A673 (cell line): ENCODE results near the gene SECTM1. TPM values are rescaled to one million over a fixed set of nuclear protein-coding genes. Genes with fewer than 3 reads are reported as not detected.

Experiments used
- BruUV-seq: library from RNA; stranded (reverse); fragments of 400-500 nt; replicated peaks from 2 replicates; lab custom pipeline; 2021; lab: Mats Ljungman, UMichigan
- CTCF ChIA-PET: fragments of 300-600 bp; sonication (Branson Sonifier 250); formaldehyde crosslinking; loops from one replicate; lab custom pipeline; 2022; ENCODE audit warnings: antibody characterized with exemption; lab: Charles Lee
- POLR2A ChIA-PET: fragments of 300-600 bp; sonication (Branson Sonifier 250); formaldehyde crosslinking; loops from one replicate; lab custom pipeline; 2022; ENCODE audit warnings: antibody characterized with exemption; ENCODE audit not compliant: low non-redundant PET; lab: Charles Lee
- DNase-seq: peaks from one replicate; pipeline ENCODE4 v3.0.0-alpha.2; 2015; ENCODE audit warnings: low spot score
- H3K27ac ChIP-seq: fragments of 200-600 bp; sonication (generic); 2 replicates; pipeline ENCODE4 v1.5.1; 2016; ENCODE audit warnings: mixed run types, low read depth, mild to moderate bottlenecking, mixed read lengths, antibody characterized with exemption, low read length; ENCODE audit not compliant: poor library complexity, severe bottlenecking
- H3K27me3 ChIP-seq: fragments of 200-600 bp; sonication (generic); replicated peaks from 2 replicates; pipeline ENCODE4 v1.6.1; 2017; ENCODE audit warnings: mixed run types, low read depth, mild to moderate bottlenecking, mixed read lengths, antibody characterized with exemption, low read length; ENCODE audit not compliant: insufficient read depth, poor library complexity
- H3K36me3 ChIP-seq: fragments of 200-600 bp; sonication (generic); 2 replicates; pipeline ENCODE4 v1.6.1; 2016; ENCODE audit warnings: mixed run types, mild to moderate bottlenecking, mixed read lengths, antibody characterized with exemption, low read length; ENCODE audit not compliant: insufficient read depth, poor library complexity, severe bottlenecking
- H3K4me1 ChIP-seq: fragments of 200-600 bp; sonication (generic); 2 replicates; pipeline ENCODE4 v1.6.1; 2017; ENCODE audit warnings: mixed run types, mild to moderate bottlenecking, mixed read lengths, antibody characterized with exemption, low read length; ENCODE audit not compliant: insufficient read depth, poor library complexity, severe bottlenecking
- H3K4me3 ChIP-seq: fragments of 200-600 bp; sonication (generic); 2 replicates; pipeline ENCODE4 v1.5.1; 2016; ENCODE audit warnings: low read depth, mixed run types, mild to moderate bottlenecking, mixed read lengths, low read length; ENCODE audit not compliant: poor library complexity, severe bottlenecking
- H3K9me3 ChIP-seq: fragments of 200-600 bp; sonication (generic); 2 replicates; pipeline ENCODE4 v1.6.1; 2016; ENCODE audit warnings: mixed run types, low read depth, mild to moderate bottlenecking, mixed read lengths, antibody characterized with exemption, low read length; ENCODE audit not compliant: poor library complexity, severe bottlenecking
- EZH2 ChIP-seq: fragments of 200-600 bp; sonication (generic); IDR thresholded peaks from 2 replicates; pipeline ENCODE4 v1.6.1; 2017; ENCODE audit warnings: borderline replicate concordance, low read depth, mild to moderate bottlenecking, mixed read lengths, antibody characterized with exemption, low read length; ENCODE audit not compliant: poor library complexity, severe bottlenecking
- intact Hi-C: fragments of 100-400 bp; cut with micrococcal nuclease; formaldehyde crosslinking; loops from one replicate; pipeline ENCODE4 v1.10.0; 2022; ENCODE audit not compliant: unreplicated experiment
- total RNA-seq: library from RNA; stranded (reverse); gene quantifications from 2 replicates; pipeline ENCODE4 v1.2.3, GENCODE V29; 2021
- TF ChIP-seq, protein P1 (sequence below): fragments of 300-800, 200-600 bp; sonication (generic); conservative IDR thresholded peaks from 2 replicates; pipeline ENCODE4 v1.5.1; 2017; ENCODE audit warnings: low read depth, mild to moderate bottlenecking, antibody characterized with exemption, low read length, moderate library complexity, mixed read lengths

Gene SECTM1
- total RNA-seq, 1 experiment from 2014 or later, result 1.4 TPM

DNA sequence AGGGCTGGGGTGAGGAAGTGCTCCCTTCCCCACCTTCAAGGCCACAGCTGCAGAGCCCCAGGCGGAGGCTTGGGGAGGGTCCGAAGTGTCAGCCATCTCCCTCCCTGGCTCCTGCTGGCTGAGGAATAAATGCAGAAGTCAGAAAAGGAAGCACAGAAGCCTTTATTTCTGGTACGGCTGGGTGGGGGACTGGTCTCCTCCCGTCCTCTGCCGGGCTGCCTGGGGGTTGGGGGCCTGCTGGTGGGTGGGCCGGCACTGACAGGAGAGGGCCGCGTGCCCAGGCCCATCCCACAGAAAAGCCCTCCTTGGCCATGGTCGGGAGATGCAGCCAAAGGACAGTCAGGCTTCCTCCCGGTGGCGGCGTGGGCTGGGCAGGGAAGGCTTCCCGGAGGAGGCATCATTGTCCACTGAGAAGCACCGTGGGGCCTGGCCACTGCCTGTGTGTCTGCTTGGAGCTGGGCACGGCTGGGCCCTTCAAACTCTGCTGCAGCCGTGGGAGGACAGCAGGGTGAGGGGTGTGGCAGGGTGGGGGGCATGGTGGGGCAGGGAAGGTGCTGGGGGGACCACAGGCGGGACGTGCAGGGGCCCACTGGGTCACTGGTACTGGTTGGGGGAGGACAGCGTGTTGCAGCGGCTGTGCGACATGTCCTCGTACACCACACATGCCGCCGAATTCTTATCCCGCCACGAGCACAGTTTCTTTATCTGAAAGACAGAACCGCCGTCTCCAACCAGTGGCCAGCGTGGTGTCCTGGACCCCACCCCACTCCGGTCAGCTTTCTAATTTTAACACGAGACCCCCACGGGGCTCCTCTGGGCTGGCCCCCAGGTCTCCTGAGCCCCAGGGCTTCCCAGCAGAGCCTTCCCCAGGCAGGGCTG lies 18.6 kb downstream of the SECTM1 start:
- intact Hi-C loops, result no loop called here
- Histone ChIP-seq H3K27ac (no peak overlapping the region), H3K36me3 (no peaks in the 10 kb centered on the region), H3K9me3 (no peaks in the 10 kb centered on the region), H3K4me1 (no peaks in the 10 kb centered on the region), H3K27me3 (no peaks in the 10 kb centered on the region), H3K4me3 (no peak overlapping the region)
- no TSS peak for BruUV-seq
- DNase-seq, result no peak
- ChIA-PET CTCF (no interaction called here), POLR2A (no interaction called here)
- TF ChIP-seq, protein P1, sequence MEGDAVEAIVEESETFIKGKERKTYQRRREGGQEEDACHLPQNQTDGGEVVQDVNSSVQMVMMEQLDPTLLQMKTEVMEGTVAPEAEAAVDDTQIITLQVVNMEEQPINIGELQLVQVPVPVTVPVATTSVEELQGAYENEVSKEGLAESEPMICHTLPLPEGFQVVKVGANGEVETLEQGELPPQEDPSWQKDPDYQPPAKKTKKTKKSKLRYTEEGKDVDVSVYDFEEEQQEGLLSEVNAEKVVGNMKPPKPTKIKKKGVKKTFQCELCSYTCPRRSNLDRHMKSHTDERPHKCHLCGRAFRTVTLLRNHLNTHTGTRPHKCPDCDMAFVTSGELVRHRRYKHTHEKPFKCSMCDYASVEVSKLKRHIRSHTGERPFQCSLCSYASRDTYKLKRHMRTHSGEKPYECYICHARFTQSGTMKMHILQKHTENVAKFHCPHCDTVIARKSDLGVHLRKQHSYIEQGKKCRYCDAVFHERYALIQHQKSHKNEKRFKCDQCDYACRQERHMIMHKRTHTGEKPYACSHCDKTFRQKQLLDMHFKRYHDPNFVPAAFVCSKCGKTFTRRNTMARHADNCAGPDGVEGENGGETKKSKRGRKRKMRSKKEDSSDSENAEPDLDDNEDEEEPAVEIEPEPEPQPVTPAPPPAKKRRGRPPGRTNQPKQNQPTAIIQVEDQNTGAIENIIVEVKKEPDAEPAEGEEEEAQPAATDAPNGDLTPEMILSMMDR, result no peak
- TF ChIP-seq EZH2, result no peak

DNA sequence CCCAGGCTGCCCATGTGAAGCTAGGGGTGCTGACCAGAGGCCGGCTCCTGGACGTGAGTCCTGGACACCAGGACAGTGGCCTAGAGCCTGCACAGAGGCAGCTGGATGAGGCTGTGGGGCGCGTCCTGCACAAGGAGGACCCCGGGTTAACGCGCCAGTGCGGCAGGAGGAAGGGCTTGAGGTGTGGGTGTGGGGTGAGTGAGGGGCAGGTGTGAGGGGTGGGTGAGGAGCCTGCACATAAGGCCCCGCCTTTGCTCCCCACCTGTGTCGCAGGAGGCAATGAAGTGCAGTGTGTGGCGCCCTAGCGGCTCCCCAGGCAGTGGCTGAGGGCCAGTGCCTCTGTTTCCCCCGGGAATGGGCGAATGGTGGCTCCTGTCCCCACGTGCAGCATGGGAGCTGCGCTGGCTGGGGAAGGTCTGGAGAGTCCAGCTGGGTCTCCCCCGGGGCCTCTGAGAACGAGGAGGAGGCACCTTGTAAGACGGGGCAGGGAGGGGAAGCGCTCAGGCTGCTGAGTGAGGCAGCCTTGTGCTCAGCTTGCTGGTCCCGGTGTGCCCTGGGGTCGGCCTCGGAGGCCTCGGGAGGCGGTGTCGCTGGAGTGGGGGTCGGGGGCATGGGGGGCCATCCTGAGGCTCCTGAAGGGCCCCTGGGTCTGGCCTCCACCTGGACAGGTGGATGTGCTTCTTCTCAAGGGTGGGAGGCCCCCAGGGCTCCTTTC lies 19.4 kb downstream of the SECTM1 start:
- Histone ChIP-seq H3K4me3 (no peak overlapping the region), H3K36me3 (no peaks in the 10 kb centered on the region), H3K27me3 (no peaks in the 10 kb centered on the region), H3K9me3 (no peaks in the 10 kb centered on the region), H3K4me1 (no peaks in the 10 kb centered on the region), H3K27ac (no peak overlapping the region)
- TF ChIP-seq, protein P1, result no peak
- no peak for TF ChIP-seq EZH2
- no peak for DNase-seq
- ChIA-PET CTCF (no interaction called here), POLR2A (no interaction called here)
- intact Hi-C loops, result no loop called here
- BruUV-seq, result no TSS peak

DNA sequence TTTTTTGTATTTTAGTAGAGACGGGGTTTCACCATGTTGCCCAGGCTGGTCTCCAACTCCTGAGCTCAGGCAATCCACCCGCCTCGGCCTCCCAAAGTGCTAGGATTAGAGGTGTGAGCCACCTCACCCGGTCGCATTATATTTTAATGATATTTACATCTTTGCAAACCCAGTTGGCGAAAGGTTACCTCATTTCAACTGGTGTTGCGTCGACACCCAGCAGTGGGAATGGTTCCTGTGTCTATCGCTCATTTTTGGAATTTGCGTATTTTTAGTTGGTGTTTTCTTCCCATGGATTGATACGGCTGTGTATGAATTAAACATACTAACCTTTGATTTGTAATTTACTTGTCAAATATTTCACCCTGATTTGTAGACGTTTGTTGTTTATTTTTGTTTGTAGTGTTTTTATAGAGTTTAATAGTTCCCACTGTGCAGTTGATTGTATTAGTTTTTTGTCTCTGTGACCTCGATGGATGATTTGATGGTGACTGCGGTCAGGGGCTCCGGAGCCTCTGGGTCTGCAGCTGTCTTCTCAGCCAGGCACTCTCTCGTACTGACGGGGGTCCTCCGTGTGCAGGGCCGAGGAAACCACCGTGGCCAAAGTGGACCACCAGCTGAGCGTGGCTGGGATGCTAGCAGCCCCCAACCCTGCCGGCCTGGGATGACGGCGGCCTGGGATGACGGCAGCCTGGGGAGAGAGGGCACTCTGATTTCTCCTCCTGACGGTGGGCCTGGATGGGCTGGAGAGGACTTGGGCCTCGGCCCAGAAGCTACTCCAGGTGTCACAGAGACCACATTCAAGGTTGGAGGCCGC lies 20.2 kb downstream of the SECTM1 start:
- intact Hi-C loops, result no loop called here
- BruUV-seq, result no TSS peak
- no peak overlapping the region for H3K4me3 ChIP-seq
- no peak for DNase-seq
- no peaks in the 10 kb centered on the region for H3K27me3 ChIP-seq
- no peak for TF ChIP-seq EZH2
- TF ChIP-seq, protein P1, result no peak
- no peaks in the 10 kb centered on the region for H3K9me3 ChIP-seq
- no peaks in the 10 kb centered on the region for H3K36me3 ChIP-seq
- no peak overlapping the region for H3K27ac ChIP-seq
- CTCF ChIA-PET, result no interaction called here
- POLR2A ChIA-PET, result no interaction called here
- no peaks in the 10 kb centered on the region for H3K4me1 ChIP-seq
